ENCODE results near the gene KIF7.

Gene KIF7

GRCh38 chr15:89680282-89680873 is 25.1 kb upstream of the KIF7 start:
- H3K4me1 ChIP-seq (ENCODE audit: control insufficient read depth, insufficient read depth, low read length, poor library complexity, severe bottlenecking): no peaks in the 10 kb centered on the region
- H3K4me3 ChIP-seq (ENCODE audit: extremely low read depth, insufficient read depth, low read length, poor library complexity, severe bottlenecking): no peak overlapping the region
- no peaks in the 10 kb centered on the region for H3K9me3 ChIP-seq (ENCODE audit: control insufficient read depth, low read length)
- no peak overlapping the region for H3K27ac ChIP-seq (ENCODE audit: low read depth, low read length, severe bottlenecking)
- no peaks in the 10 kb centered on the region for H3K36me3 ChIP-seq (ENCODE audit: control insufficient read depth, insufficient read depth, low read length)
- 91 to 92% methylated on average over 1 to 3 of the region's 5 CpGs for WGBS, 2 experiments (ENCODE audit: insufficient coverage in 2 of 2)

GRCh38 chr15:89679212-89679611 is 23.9 kb upstream of the KIF7 start, which contains the start of gene PLIN1:
Gene PLIN1 (minus strand): TSS chr15:89679367. CDS start chr15:89677489, 1,878 bp downstream.
- Histone ChIP-seq H3K36me3 (ENCODE audit: control insufficient read depth, insufficient read depth, low read length) (no peaks in the 10 kb centered on the region), H3K9me3 (ENCODE audit: control insufficient read depth, low read length) (no peaks in the 10 kb centered on the region), H3K27ac (ENCODE audit: low read depth, low read length, severe bottlenecking) (no peak within 1 kb of the TSS), H3K4me3 (ENCODE audit: extremely low read depth, insufficient read depth, low read length, poor library complexity, severe bottlenecking) (no peak within 1 kb of the TSS), H3K4me1 (ENCODE audit: control insufficient read depth, insufficient read depth, low read length, poor library complexity, severe bottlenecking) (no peaks in the 10 kb centered on the region)
- WGBS, 2 experiments (ENCODE audit: insufficient coverage in 2 of 2): 95% methylated on average over 2 of the region's 2 CpGs; no CpG with 5 or more reads in 1 of the 2 experiments

- Histone ChIP-seq H3K27ac (ENCODE audit: low read depth, low read length, severe bottlenecking) (no peak overlapping the region), H3K4me1 (ENCODE audit: control insufficient read depth, insufficient read depth, low read length, poor library complexity, severe bottlenecking) (no peaks in the 10 kb centered on the region), H3K36me3 (ENCODE audit: control insufficient read depth, insufficient read depth, low read length) (no peaks in the 10 kb centered on the region), H3K9me3 (ENCODE audit: control insufficient read depth, low read length) (no peaks in the 10 kb centered on the region), H3K4me3 (ENCODE audit: extremely low read depth, insufficient read depth, low read length, poor library complexity, severe bottlenecking) (no peak overlapping the region)
- WGBS, 2 experiments (ENCODE audit: insufficient coverage in 2 of 2): 88 to 100% methylated on average over 1 of the region's 1 CpG
These were observed 22.1 kb upstream of the KIF7 start for GRCh38 chr15:89677381-89677780.

GRCh38 chr15:89675606-89676005 is 20.3 kb upstream of the KIF7 start:
- Histone ChIP-seq H3K4me1 (ENCODE audit: control insufficient read depth, insufficient read depth, low read length, poor library complexity, severe bottlenecking) (no peaks in the 10 kb centered on the region), H3K9me3 (ENCODE audit: control insufficient read depth, low read length) (no peaks in the 10 kb centered on the region), H3K36me3 (ENCODE audit: control insufficient read depth, insufficient read depth, low read length) (no peaks in the 10 kb centered on the region), H3K27ac (ENCODE audit: low read depth, low read length, severe bottlenecking) (no peak overlapping the region), H3K4me3 (ENCODE audit: extremely low read depth, insufficient read depth, low read length, poor library complexity, severe bottlenecking) (no peak overlapping the region)
- 82 to 96% methylated on average over 2 to 3 of the region's 6 CpGs for WGBS, 2 experiments (ENCODE audit: insufficient coverage in 2 of 2)

- Histone ChIP-seq H3K9me3 (ENCODE audit: control insufficient read depth, low read length) (no peaks in the 10 kb centered on the region), H3K27ac (ENCODE audit: low read depth, low read length, severe bottlenecking) (no peak overlapping the region), H3K4me3 (ENCODE audit: extremely low read depth, insufficient read depth, low read length, poor library complexity, severe bottlenecking) (no peak overlapping the region), H3K4me1 (ENCODE audit: control insufficient read depth, insufficient read depth, low read length, poor library complexity, severe bottlenecking) (no peaks in the 10 kb centered on the region), H3K36me3 (ENCODE audit: control insufficient read depth, insufficient read depth, low read length) (no peaks in the 10 kb centered on the region)
- WGBS, 2 experiments (ENCODE audit: insufficient coverage in 2 of 2): 90 to 94% methylated on average over 2 to 3 of the region's 4 CpGs
These were observed 19.3 kb upstream of the KIF7 start for GRCh38 chr15:89674526-89674925.

- Histone ChIP-seq H3K9me3 (ENCODE audit: control insufficient read depth, low read length) (no peaks in the 10 kb centered on the region), H3K4me1 (ENCODE audit: control insufficient read depth, insufficient read depth, low read length, poor library complexity, severe bottlenecking) (no peaks in the 10 kb centered on the region), H3K36me3 (ENCODE audit: control insufficient read depth, insufficient read depth, low read length) (no peaks in the 10 kb centered on the region), H3K4me3 (ENCODE audit: extremely low read depth, insufficient read depth, low read length, poor library complexity, severe bottlenecking) (no peak overlapping the region), H3K27ac (ENCODE audit: low read depth, low read length, severe bottlenecking) (no peak overlapping the region)
- WGBS, 2 experiments (ENCODE audit: insufficient coverage in 2 of 2): 38 to 55% methylated on average over 8 of the region's 12 CpGs
These were observed 17.9 kb upstream of the KIF7 start for GRCh38 chr15:89673165-89673512.

GRCh38 chr15:89672221-89673164 is 17.2 kb upstream of the KIF7 start:
- Histone ChIP-seq H3K4me3 (ENCODE audit: extremely low read depth, insufficient read depth, low read length, poor library complexity, severe bottlenecking) (no peak overlapping the region), H3K36me3 (ENCODE audit: control insufficient read depth, insufficient read depth, low read length) (no peaks in the 10 kb centered on the region), H3K9me3 (ENCODE audit: control insufficient read depth, low read length) (no peaks in the 10 kb centered on the region), H3K27ac (ENCODE audit: low read depth, low read length, severe bottlenecking) (no peak overlapping the region), H3K4me1 (ENCODE audit: control insufficient read depth, insufficient read depth, low read length, poor library complexity, severe bottlenecking) (no peaks in the 10 kb centered on the region)
- WGBS, 2 experiments (ENCODE audit: insufficient coverage in 2 of 2): 80 to 93% methylated on average over 8 to 11 of the region's 12 CpGs

GRCh38 chr15:89671687-89672086 is 16.4 kb upstream of the KIF7 start:
- 68 to 79% methylated on average over 2 to 4 of the region's 4 CpGs for WGBS, 2 experiments (ENCODE audit: insufficient coverage in 2 of 2)
- Histone ChIP-seq H3K9me3 (ENCODE audit: control insufficient read depth, low read length) (no peaks in the 10 kb centered on the region), H3K4me3 (ENCODE audit: extremely low read depth, insufficient read depth, low read length, poor library complexity, severe bottlenecking) (no peak overlapping the region), H3K4me1 (ENCODE audit: control insufficient read depth, insufficient read depth, low read length, poor library complexity, severe bottlenecking) (no peaks in the 10 kb centered on the region), H3K36me3 (ENCODE audit: control insufficient read depth, insufficient read depth, low read length) (no peaks in the 10 kb centered on the region), H3K27ac (ENCODE audit: low read depth, low read length, severe bottlenecking) (no peak overlapping the region)

- H3K9me3 ChIP-seq (ENCODE audit: control insufficient read depth, low read length): no peaks in the 10 kb centered on the region
- WGBS, 2 experiments (ENCODE audit: insufficient coverage in 2 of 2): 86 to 87% methylated on average over 7 of the region's 12 CpGs
- no peak overlapping the region for H3K27ac ChIP-seq (ENCODE audit: low read depth, low read length, severe bottlenecking)
- H3K36me3 ChIP-seq (ENCODE audit: control insufficient read depth, insufficient read depth, low read length): no peaks in the 10 kb centered on the region
- H3K4me3 ChIP-seq (ENCODE audit: extremely low read depth, insufficient read depth, low read length, poor library complexity, severe bottlenecking): no peak overlapping the region
- H3K4me1 ChIP-seq (ENCODE audit: control insufficient read depth, insufficient read depth, low read length, poor library complexity, severe bottlenecking): peaks cover under 1% of the 10 kb centered on the region
These were observed 15.8 kb upstream of the KIF7 start for GRCh38 chr15:89670971-89671560.

- H3K27ac ChIP-seq (ENCODE audit: low read depth, low read length, severe bottlenecking): no peak overlapping the region
- H3K4me3 ChIP-seq (ENCODE audit: extremely low read depth, insufficient read depth, low read length, poor library complexity, severe bottlenecking): no peak overlapping the region
- H3K9me3 ChIP-seq (ENCODE audit: control insufficient read depth, low read length): no peaks in the 10 kb centered on the region
- peaks cover 8% of the 10 kb centered on the region for H3K4me1 ChIP-seq (ENCODE audit: control insufficient read depth, insufficient read depth, low read length, poor library complexity, severe bottlenecking)
- WGBS, 2 experiments (ENCODE audit: insufficient coverage in 2 of 2): 96% methylated on average over 14 to 15 of the region's 15 CpGs
- no peaks in the 10 kb centered on the region for H3K36me3 ChIP-seq (ENCODE audit: control insufficient read depth, insufficient read depth, low read length)
These were observed 14.7 kb upstream of the KIF7 start for GRCh38 chr15:89669941-89670340.

Measured in mesodermal cell (in vitro differentiated cells).